Trophoblast cell (in vitro differentiated cells and primary cell): ENCODE measurements around the gene CRB3.
A peak's percentile ranks its signal among the peaks of the same experiment; 100 is the strongest.

Source experiments
- DNase-seq, 2 donors: peaks; one replicate each; pipeline ENCODE4 v3.0.0-alpha.2; 2016
- H2AFZ ChIP-seq: 2 replicates; pipeline ENCODE4 v1.6.1; 2013; ENCODE audit warnings: low read length, moderate library complexity, mild to moderate bottlenecking; ENCODE audit not compliant: insufficient read depth, poor library complexity
- H2AK5ac ChIP-seq: 2 replicates; pipeline ENCODE4 v1.6.1; 2013; ENCODE audit warnings: mild to moderate bottlenecking, low read length
- H2BK120ac ChIP-seq: 2 replicates; pipeline ENCODE4 v1.6.1; 2013; ENCODE audit warnings: low read length, mild to moderate bottlenecking, moderate library complexity; ENCODE audit not compliant: insufficient read depth, poor library complexity
- H2BK12ac ChIP-seq: 2 replicates; pipeline ENCODE4 v1.6.1; 2013; ENCODE audit warnings: mild to moderate bottlenecking, low read length, moderate library complexity
- H2BK5ac ChIP-seq: 2 replicates; pipeline ENCODE4 v1.6.1; 2013; ENCODE audit warnings: low read length, low read depth, moderate library complexity, mild to moderate bottlenecking; ENCODE audit not compliant: poor library complexity
- H3K14ac ChIP-seq: 2 replicates; pipeline ENCODE4 v1.6.1; 2013; ENCODE audit warnings: mild to moderate bottlenecking, low read length
- H3K18ac ChIP-seq: 2 replicates; pipeline ENCODE4 v1.6.1; 2013; ENCODE audit warnings: mild to moderate bottlenecking, low read length
- H3K23ac ChIP-seq: 2 replicates; pipeline ENCODE4 v1.6.1; 2013; ENCODE audit warnings: low read length
- H3K27ac ChIP-seq: 2 replicates; pipeline ENCODE4 v1.5.1; 2013; ENCODE audit warnings: low read depth, mild to moderate bottlenecking, inconsistent platforms, low read length, moderate library complexity
- H3K27me3 ChIP-seq: 2 replicates; pipeline ENCODE4 v1.6.1; 2013; ENCODE audit warnings: inconsistent platforms, mild to moderate bottlenecking, low read length, moderate library complexity; ENCODE audit not compliant: insufficient read depth
- H3K36me3 ChIP-seq, 2 experiments: 1 replicate in 1 of 2; 2 replicates in 1 of 2; pipeline ENCODE4 v1.6.1; 2013; ENCODE audit warnings: low read length in 2 of 2, mild to moderate bottlenecking in 2 of 2, moderate library complexity in 1 of 2; ENCODE audit not compliant: insufficient read depth in 2 of 2, control insufficient read depth in 1 of 2
- H3K4ac ChIP-seq: 2 replicates; pipeline ENCODE4 v1.6.1; 2013; ENCODE audit warnings: low read depth, mild to moderate bottlenecking, low read length, moderate library complexity
- H3K4me1 ChIP-seq, 2 experiments: 1 replicate in 1 of 2; 2 replicates in 1 of 2; pipeline ENCODE4 v1.6.1; 2013; ENCODE audit warnings: low read length in 2 of 2, mild to moderate bottlenecking in 2 of 2, moderate library complexity in 1 of 2; ENCODE audit not compliant: insufficient read depth in 2 of 2, control insufficient read depth in 1 of 2
- H3K4me2 ChIP-seq: 2 replicates; pipeline ENCODE4 v1.6.1; 2013; ENCODE audit warnings: inconsistent platforms, mild to moderate bottlenecking, low read length, moderate library complexity
- H3K4me3 ChIP-seq: 2 replicates; pipeline ENCODE4 v1.5.1; 2013; ENCODE audit warnings: mild to moderate bottlenecking, low read depth, low read length, inconsistent platforms
- H3K79me1 ChIP-seq: one replicate; pipeline ENCODE4 v1.6.1; 2013; ENCODE audit warnings: low read length
- H3K79me2 ChIP-seq: 2 replicates; pipeline ENCODE4 v1.6.1; 2013; ENCODE audit warnings: low read length, mild to moderate bottlenecking; ENCODE audit not compliant: control insufficient read depth, insufficient read depth, poor library complexity
- H3K9ac ChIP-seq: 2 replicates; pipeline ENCODE4 v1.6.1; 2013; ENCODE audit warnings: mild to moderate bottlenecking, low read length
- H3K9me3 ChIP-seq: 2 replicates; pipeline ENCODE4 v1.6.1; 2013; ENCODE audit warnings: low read depth, mild to moderate bottlenecking, control low read depth, inconsistent platforms, low read length; ENCODE audit not compliant: insufficient read depth
- H4K12ac ChIP-seq: 2 replicates; pipeline ENCODE4 v1.6.1; 2013; ENCODE audit warnings: low read depth, mild to moderate bottlenecking, low read length, moderate library complexity
- H4K8ac ChIP-seq: 2 replicates; pipeline ENCODE4 v1.6.1; 2013; ENCODE audit warnings: low read depth, mild to moderate bottlenecking, low read length, moderate library complexity
- H4K91ac ChIP-seq: one replicate; pipeline ENCODE4 v1.6.1; 2013; ENCODE audit warnings: low read depth, mild to moderate bottlenecking, low read length, moderate library complexity
- WGBS: extraction: QIAGEN DNeasy Blood & Tissue Kit; methylation state at CpG from one replicate; pipeline ENCODE4 v1.1.7; 2013; ENCODE audit warnings: missing lambda C conversion rate; ENCODE audit not compliant: insufficient read length, insufficient coverage; ENCODE audit errors: extremely low coverage; 5-methylcytosine and 5-hydroxymethylcytosine counted together

The CRB3 gene

DNA sequence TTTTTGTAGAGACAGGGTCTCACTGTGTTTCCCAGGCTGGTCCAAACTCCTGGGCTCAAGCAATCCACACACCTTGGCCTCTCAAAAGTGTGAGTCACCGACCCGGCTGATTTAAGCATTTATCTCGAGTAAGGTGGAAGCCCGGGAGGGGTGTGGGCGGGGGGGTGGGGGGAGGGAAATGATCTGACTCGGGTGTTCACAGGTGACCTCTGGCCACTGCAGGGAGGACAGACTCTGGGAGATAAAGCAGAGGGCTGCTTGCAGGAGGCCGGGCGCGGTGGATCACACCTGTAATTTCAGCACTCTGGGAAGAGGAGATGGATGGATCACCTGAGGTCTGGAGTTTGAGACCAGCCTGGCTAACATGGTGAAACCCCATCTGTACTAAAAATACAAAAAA lies 9.6 kb downstream of the CRB3 start:
- Histone ChIP-seq H2AFZ (no peak overlapping the region), H3K4me2 (no peak overlapping the region), H3K4me1 (peaks cover 10 to 14% of the 10 kb centered on the region in 2 experiments), H3K14ac (no peak overlapping the region), H3K4ac (no peak overlapping the region), H3K23ac (no peak overlapping the region), H3K9me3 (peaks cover 9% of the 10 kb centered on the region), H3K79me2 (no peaks in the 10 kb centered on the region), H2BK5ac (no peak overlapping the region), H3K36me3 (no peaks in the 10 kb centered on the region), H2BK120ac (no peak overlapping the region), H3K27ac (no peak overlapping the region), H3K27me3 (no peaks in the 10 kb centered on the region), H3K9ac (no peak overlapping the region), H2BK12ac (no peak overlapping the region), H3K79me1 (no peaks in the 10 kb centered on the region), H4K8ac (no peak overlapping the region), H2AK5ac (no peak overlapping the region), H3K4me3 (no peak overlapping the region), H3K18ac (no peak overlapping the region), H4K91ac (no peak overlapping the region), H4K12ac (no peak overlapping the region)
- DNase-seq, result peak; percentile 14 to 32
- WGBS, result no CpG with 5 or more reads among the region's 9 CpGs

- Histone ChIP-seq H3K4me3 (peak overlapping the region; percentile 53), H3K27ac (no peak overlapping the region), H4K91ac (no peak overlapping the region), H4K12ac (no peak overlapping the region), H3K79me1 (no peaks in the 10 kb centered on the region), H3K79me2 (no peaks in the 10 kb centered on the region), H3K27me3 (no peaks in the 10 kb centered on the region), H3K4ac (no peak overlapping the region), H4K8ac (no peak overlapping the region), H2AK5ac (no peak overlapping the region), H2BK5ac (no peak overlapping the region), H3K9me3 (peaks cover 9% of the 10 kb centered on the region), H3K9ac (no peak overlapping the region), H3K36me3 (no peaks in the 10 kb centered on the region), H2BK120ac (no peak overlapping the region), H3K4me1 (peaks cover 10 to 14% of the 10 kb centered on the region in 2 experiments), H3K23ac (no peak overlapping the region), H2BK12ac (no peak overlapping the region), H3K18ac (no peak overlapping the region), H3K4me2 (peak overlapping the region; percentile 49), H3K14ac (no peak overlapping the region), H2AFZ (peak overlapping the region; percentile 23)
- WGBS, result no CpG with 5 or more reads among the region's 52 CpGs
- no peak for DNase-seq
These were observed 11.4 kb downstream of the CRB3 start for GRCh38 chr19:6475321-6476108.

- Histone ChIP-seq H2AFZ (no peak overlapping the region), H3K4me2 (peak overlapping the region; percentile 64), H2BK120ac (no peak overlapping the region), H3K4me1 (peaks cover 10 to 14% of the 10 kb centered on the region in 2 experiments), H3K79me2 (no peaks in the 10 kb centered on the region), H4K8ac (no peak overlapping the region), H4K91ac (no peak overlapping the region), H3K27me3 (no peaks in the 10 kb centered on the region), H3K4ac (no peak overlapping the region), H3K9me3 (peaks cover 11% of the 10 kb centered on the region), H3K27ac (no peak overlapping the region), H4K12ac (no peak overlapping the region), H3K14ac (no peak overlapping the region), H3K9ac (no peak overlapping the region), H2BK12ac (no peak overlapping the region), H3K4me3 (no peak overlapping the region), H2AK5ac (no peak overlapping the region), H3K79me1 (no peaks in the 10 kb centered on the region), H3K23ac (no peak overlapping the region), H2BK5ac (no peak overlapping the region), H3K36me3 (no peaks in the 10 kb centered on the region), H3K18ac (no peak overlapping the region)
- WGBS, result no CpG with 5 or more reads among the region's 33 CpGs
- peak in 1 of 2 donors; percentile 52 for DNase-seq
These were observed 12.3 kb downstream of the CRB3 start for GRCh38 chr19:6476155-6476895.

GRCh38 chr19:6476896-6477431 lies 12.9 kb downstream of the CRB3 start:
- Histone ChIP-seq H3K4me1 (peaks cover 10 to 14% of the 10 kb centered on the region in 2 experiments), H3K4ac (no peak overlapping the region), H3K4me3 (no peak overlapping the region), H3K36me3 (no peaks in the 10 kb centered on the region), H3K27ac (no peak overlapping the region), H3K18ac (no peak overlapping the region), H4K12ac (no peak overlapping the region), H2BK12ac (no peak overlapping the region), H2BK120ac (no peak overlapping the region), H3K23ac (no peak overlapping the region), H4K8ac (no peak overlapping the region), H3K9ac (no peak overlapping the region), H2AK5ac (no peak overlapping the region), H2BK5ac (no peak overlapping the region), H3K27me3 (no peaks in the 10 kb centered on the region), H3K9me3 (peaks cover 11% of the 10 kb centered on the region), H2AFZ (no peak overlapping the region), H3K14ac (no peak overlapping the region), H3K4me2 (peak overlapping the region; percentile 64), H3K79me2 (no peaks in the 10 kb centered on the region), H3K79me1 (no peaks in the 10 kb centered on the region), H4K91ac (no peak overlapping the region)
- WGBS, result no CpG with 5 or more reads among the region's 29 CpGs
- no peak for DNase-seq
